Stimulated activated CD8-positive, alpha-beta memory T cell treated with anti-CD3 and anti-CD28 coated beads, Interleukin-7, amount 100 ng/mL, for 48 hours (primary cell): ENCODE data around the gene THRB.

Experiments
- DNase-seq, 2 donors: peaks; one replicate each; pipeline ENCODE4 v3.0.0-alpha.2; 2020; ENCODE audit warnings: low read depth in 1 of 2; ENCODE audit errors: extremely low read depth in 1 of 2

Gene THRB

GRCh38 chr3:24272875-24273274 lies 221.8 kb downstream of the THRB start:
- DNase-seq = no peak

- no peak for DNase-seq
Measured at GRCh38 chr3:24272408-24272807, 222.2 kb downstream of the THRB start.

GRCh38 chr3:24271228-24271627 lies 223.4 kb downstream of the THRB start:
- DNase-seq = no peak

- no peak for DNase-seq
Measured at GRCh38 chr3:24270744-24271143, 223.9 kb downstream of the THRB start.

GRCh38 chr3:24270204-24270691 lies 224.4 kb downstream of the THRB start:
- no peak for DNase-seq

GRCh38 chr3:24264748-24265158 lies 229.9 kb downstream of the THRB start:
- no peak for DNase-seq

- DNase-seq = no peak
Measured at GRCh38 chr3:24264011-24264410, 230.6 kb downstream of the THRB start.

GRCh38 chr3:24263069-24263668 lies 231.5 kb downstream of the THRB start:
- no peak for DNase-seq

- DNase-seq = no peak
Measured at GRCh38 chr3:24261521-24261920, 233.1 kb downstream of the THRB start.

GRCh38 chr3:24259901-24260512 lies 234.6 kb downstream of the THRB start:
- DNase-seq = no peak

- DNase-seq = no peak
Measured at GRCh38 chr3:24258727-24259600, 235.7 kb downstream of the THRB start.

GRCh38 chr3:24258260-24258659 lies 236.4 kb downstream of the THRB start:
- DNase-seq = no peak

- DNase-seq = no peak
Measured at GRCh38 chr3:24255414-24255813, 239.2 kb downstream of the THRB start.

GRCh38 chr3:24254649-24255048 lies 240.0 kb downstream of the THRB start:
- DNase-seq = no peak

- no peak for DNase-seq
Measured at GRCh38 chr3:24253336-24253735, 241.3 kb downstream of the THRB start.

GRCh38 chr3:24249523-24249922 lies 245.1 kb downstream of the THRB start:
- no peak for DNase-seq

- DNase-seq = no peak
Measured at GRCh38 chr3:24245056-24245455, 249.6 kb downstream of the THRB start.

- no peak for DNase-seq
Measured at GRCh38 chr3:24244491-24244890, 250.2 kb downstream of the THRB start.

GRCh38 chr3:24242012-24242698 lies 252.5 kb downstream of the THRB start:
- DNase-seq = no peak

GRCh38 chr3:24240306-24240705 lies 254.3 kb downstream of the THRB start:
- DNase-seq = no peak
